Activated gamma-delta T cell treated with anti-CD3 and anti-CD28 coated beads, Interleukin-2, amount 50 U/mL, for 16 hours (primary cell): ENCODE measurements around the gene ZHX3.

Source experiments
- DNase-seq: peaks from one replicate; pipeline ENCODE4 v3.0.0-alpha.2; 2020; ENCODE audit warnings: low read depth

ZHX3 gene

DNA sequence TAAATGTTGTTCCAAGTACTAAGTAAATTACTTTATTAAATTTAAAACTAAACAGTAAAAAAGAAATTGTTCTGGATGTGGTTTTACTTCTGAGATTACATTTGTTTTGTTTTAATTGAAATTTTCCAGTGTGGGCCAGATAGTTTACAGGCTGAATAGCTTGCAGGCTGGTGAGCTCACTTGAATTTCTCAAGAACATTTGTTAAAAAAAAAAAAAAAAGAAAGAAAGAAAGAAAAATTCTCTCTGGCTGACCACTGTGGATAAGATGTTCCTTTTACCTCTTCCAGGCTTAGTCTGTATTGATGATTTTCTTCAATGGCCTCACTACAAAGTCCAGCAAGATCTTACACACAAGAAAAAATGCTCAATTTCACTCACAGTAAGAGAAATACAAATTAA is 94.8 kb downstream of the ZHX3 start:
- no peak for DNase-seq

GRCh38 chr20:41222296-41222695 is 95.2 kb downstream of the ZHX3 start:
- DNase-seq: no peak

DNA sequence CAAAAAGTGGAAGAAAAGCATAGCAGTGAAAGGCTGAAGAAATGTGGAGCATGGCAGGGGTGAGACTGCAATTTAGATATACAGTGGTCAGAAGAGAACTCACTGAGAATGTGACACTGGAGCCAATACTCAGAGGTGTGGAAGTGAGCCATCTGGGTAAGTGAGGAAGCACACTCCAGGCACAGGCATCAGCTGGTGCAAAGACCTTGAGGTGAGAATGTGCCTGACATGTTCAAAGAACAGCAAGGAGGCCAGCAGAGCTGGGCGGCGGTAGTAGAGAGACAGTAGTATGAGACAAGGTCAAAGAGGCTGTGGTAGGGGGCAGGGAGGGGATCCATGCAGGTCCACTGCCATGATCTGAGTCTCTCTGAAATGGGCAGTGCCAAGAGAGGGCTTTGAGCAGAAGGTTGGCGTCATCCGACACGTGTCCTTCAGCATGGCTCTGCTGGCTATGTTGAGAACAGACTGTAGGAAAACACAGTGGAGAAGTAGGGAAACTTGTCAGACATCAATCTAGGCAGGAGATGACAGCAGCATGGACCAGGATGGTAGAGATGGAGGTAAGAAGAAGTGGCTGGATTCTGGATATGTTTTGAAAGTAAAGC is 95.8 kb downstream of the ZHX3 start:
- DNase-seq: no peak

DNA sequence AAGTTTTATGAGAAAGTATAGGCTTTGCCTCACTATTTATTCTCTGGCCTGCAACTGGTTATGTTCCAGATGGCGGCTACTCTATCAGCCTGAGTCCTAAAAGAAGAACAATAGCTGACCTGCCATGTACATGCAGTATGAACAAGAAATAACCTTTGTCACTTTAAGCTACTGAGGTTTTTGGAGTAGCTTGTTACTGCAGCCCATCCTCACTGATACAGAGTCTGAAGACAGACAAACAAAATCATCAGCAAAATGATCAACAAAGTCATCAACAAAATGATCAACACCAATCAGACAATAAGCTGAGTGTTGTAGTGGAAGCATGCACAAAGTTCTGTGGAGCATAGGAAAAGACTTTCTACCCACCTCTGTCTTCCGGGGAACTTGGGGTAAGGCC is 97.7 kb downstream of the ZHX3 start:
- no peak for DNase-seq

DNA sequence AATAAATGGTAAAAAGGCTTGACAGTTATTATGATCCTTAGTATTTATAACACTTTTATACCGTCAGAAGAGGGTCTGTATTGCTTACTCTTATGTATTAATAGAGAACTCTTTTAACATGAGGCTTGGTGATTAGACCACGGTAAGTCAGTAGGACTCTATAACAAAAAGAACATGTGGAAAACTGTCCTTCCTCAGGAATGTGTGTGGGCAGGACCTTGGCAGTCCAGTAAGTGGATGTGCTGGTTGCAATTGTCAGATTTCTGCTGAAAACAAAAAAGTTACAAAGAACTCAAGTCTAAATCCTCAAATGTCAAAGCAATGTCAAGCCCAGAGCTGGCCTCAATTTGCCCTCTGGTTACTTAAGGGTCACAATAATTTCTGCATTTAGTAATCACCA is 99.1 kb downstream of the ZHX3 start:
- DNase-seq: no peak

DNA sequence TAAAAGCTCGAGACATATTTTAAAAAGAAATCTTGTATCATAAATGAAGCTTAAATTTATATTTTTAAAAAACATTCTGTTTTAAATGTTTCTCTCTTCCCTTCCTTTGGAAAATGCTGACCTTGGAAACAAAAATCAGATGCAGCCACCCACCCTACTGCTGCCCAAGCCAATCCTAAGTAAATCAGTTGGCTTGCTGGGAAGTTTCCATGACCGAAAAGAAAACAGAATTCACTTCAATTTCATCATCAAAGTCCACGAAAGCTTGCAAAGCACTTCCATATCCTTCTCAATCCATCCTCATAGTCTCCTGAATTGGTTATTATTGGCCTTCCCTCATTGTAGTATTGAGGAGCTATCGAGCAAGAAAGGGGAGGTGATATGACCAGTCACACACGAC is 100.1 kb downstream of the ZHX3 start:
- no peak for DNase-seq

GRCh38 chr20:41214666-41215065 is 102.9 kb downstream of the ZHX3 start:
- DNase-seq: no peak

DNA sequence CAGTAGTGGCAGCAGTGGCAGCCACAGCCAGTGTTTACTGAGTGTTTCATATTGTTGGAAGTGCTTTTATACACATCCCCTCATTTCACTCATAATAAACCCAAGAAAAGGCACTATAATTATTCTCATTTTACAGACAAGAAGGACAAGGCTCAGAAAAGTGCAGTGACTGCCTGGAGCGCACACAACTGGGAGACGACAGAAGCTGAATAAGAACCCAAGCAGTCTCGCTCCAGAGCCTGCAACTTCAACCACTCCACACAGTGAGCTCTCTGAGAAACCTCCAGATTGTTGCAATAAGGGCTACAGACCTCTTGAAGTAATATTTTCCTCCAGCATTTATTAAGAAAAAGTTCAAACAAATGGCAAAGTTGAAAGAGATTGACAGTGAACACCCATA is 103.3 kb downstream of the ZHX3 start:
- no peak for DNase-seq

- DNase-seq: no peak
These were observed 104.2 kb downstream of the ZHX3 start for GRCh38 chr20:41213150-41213820.

- no peak for DNase-seq
These were observed 112.2 kb downstream of the ZHX3 start for GRCh38 chr20:41205313-41205712.

- DNase-seq: no peak
These were observed 112.9 kb downstream of the ZHX3 start for GRCh38 chr20:41204304-41205265.

GRCh38 chr20:41203660-41204059 is 113.9 kb downstream of the ZHX3 start:
- DNase-seq: no peak

DNA sequence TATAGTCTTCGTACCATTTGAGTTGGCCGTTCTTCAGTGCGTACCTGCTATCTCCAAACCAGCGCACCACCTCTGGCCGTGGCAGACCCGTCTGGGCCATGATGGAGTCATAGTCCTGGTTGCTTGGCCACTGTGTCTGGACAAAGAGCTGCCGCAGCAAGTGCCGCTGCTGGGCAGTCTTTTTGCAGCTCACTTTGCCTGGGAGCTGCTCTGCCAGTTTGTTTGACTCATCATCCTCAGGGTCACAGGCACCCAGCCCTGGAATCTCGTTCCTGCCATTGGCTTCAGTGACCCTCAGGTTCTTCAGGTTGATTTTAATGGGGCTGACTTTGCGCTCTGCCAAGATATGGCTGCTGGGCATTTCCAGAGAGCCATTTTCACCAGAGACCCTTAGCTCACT is 115.1 kb downstream of the ZHX3 start:
- no peak for DNase-seq

- DNase-seq: no peak
These were observed 115.8 kb downstream of the ZHX3 start for GRCh38 chr20:41201760-41202159.

GRCh38 chr20:41200446-41201202 is 116.9 kb downstream of the ZHX3 start:
- no peak for DNase-seq

DNA sequence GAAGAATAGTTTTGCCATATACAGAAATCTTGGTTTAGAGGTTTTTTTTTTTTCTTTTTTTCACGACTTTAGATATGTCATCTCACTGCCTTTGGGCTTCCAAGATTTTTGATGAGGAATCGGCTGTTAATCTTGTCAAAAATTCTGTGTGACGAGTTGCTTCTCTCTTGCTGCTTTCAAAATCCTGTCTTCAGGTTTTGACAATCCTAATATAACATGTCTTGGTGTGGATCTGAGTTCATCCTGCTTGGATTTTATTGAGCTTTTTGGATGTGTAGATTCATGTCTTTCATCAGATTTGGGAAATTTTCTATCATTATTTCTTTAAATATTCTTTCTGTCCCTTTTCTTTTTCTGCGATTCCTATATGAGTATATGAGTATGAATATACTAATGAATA is 119.1 kb downstream of the ZHX3 start:
- no peak for DNase-seq

DNA sequence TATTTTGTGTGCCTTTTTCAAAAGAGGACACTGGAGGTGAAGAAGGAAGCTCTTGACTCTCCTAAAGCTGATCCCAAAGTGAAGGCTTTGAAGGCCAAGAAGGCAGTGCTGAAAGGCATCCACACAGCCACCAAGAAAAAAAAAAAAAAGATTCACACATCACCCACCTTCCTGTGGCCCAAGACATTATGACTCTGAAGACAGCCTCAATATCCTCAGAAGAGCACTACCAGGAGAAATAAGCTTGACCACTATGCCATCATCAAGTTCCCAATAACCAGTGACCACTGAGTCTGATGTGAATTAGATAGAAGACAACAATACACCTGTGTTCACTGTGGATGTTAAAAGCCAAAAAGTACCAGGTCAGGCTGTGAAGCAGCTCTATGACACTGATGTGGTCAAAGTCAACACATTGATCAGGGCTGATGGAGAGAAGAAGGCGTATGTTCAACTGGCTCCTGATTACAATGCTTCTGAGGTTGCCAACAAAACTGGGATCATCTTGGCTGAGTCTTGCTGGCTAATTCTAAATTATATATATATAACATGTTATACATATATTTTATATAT is 120.8 kb downstream of the ZHX3 start:
- DNase-seq: no peak

DNA sequence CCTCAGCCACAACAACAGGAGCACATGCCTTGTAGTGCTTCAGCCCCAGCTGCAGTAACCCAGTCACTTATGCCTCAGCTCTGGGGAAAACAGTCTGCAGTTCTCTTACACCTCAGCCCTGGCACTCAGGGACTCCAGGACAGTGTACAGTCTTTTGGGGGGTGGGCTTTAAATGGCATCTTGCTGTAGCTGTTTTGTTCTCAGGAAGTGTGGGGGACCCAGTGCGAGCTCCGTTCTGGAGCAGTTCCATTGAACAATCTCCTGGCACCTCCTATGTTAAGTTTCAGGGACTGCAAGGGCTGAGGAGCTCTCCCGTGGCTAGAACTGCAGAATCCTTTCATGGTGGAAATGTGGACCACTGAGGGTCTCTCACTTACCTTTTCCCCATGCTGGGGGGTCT is 125.0 kb downstream of the ZHX3 start:
- DNase-seq: no peak

DNA sequence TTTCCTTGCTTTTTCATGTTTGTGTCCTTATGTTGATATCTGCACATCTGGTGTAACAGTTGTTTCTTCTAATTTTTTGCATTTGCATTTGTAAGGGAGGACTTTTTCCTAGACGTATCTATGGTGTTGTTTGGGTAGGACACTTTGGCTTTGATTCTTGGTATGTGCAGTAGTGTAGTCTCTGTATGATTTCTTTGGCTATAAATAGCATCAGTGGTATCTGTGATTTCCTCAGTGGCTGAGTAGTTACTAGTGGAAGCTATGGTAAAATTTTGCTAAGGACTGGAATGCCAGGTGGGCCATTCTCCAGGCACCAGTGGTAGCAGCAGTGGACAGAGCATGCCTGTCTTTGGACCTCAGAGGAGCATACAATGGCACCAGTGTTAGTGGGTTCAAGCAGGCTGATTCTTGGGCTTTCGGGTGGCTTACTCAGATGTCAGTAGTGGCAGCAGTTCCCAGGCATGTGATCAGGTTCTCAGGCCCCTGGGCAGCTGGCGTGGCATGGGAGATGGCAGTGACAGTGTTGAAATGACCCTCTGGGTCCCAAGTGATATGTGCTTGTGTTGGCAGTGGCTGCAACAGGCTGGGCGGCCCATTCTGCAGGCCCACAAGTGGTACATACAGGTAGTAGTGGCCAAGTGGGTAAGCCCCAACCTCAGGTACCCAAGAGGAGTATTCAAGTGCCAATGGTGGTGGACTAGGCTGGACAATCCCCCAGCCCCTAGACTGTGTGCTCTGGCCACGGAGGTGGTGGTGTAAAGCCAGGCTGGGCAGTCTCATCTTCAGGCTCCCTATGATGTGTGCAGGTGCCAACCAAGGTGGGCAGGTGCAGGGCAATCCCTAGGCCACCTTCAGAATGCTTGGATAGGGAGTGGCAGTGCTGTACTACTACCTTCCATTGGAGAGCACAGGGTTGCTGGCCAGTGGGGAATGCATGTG is 125.7 kb downstream of the ZHX3 start:
- DNase-seq: no peak

DNA sequence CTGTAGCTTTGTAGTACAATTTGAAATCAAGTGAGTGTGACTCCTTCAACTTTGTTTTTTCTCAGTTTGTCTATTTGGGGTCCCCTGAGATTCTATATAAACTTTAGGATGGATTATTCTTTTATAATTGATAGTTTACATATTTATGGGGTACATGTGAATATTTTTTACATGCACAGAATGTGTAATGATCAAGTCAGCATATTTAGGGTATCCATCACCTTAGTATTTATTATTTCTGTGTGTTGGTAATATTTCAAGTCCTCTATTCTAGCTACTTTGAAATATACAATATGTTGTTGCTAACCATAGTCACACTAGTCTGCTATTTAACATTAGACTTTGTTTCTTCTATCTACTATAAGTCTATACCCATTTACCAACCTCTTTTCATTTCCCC is 129.9 kb downstream of the ZHX3 start:
- no peak for DNase-seq
